Dedifferentiated amniotic fluid mesenchymal stem cell (primary cell): ENCODE results near the gene PPP1R8.
"Not testable (repeated sequence)": the region's sequence is repeated elsewhere in the genome, so short reads cannot be mapped to it uniquely, and the experiment has no call there.

ENCODE experiments used
- DNase-seq: peaks from one replicate; pipeline ENCODE4 v3.0.0-alpha.2; 2016; ENCODE audit errors: extremely low spot score

Gene PPP1R8

GRCh38 chr1:27830621-27831440 is at the start of gene PPP1R8:
Gene PPP1R8, plus strand, starts transcription at chr1:27830782. Its CDS starts 54 bp downstream, at chr1:27830836.
- DNase-seq = peak; percentile 95

GRCh38 chr1:27782950-27783349 is 47.6 kb upstream of the PPP1R8 start:
- DNase-seq = no peak

GRCh38 chr1:27784700-27785099 is 45.9 kb upstream of the PPP1R8 start:
- no peak for DNase-seq

GRCh38 chr1:27785781-27786455 is 44.7 kb upstream of the PPP1R8 start:
- DNase-seq = peak; percentile 19

- DNase-seq = peak; percentile 43
These were observed 42.7 kb upstream of the PPP1R8 start for GRCh38 chr1:27787895-27788294.

GRCh38 chr1:27789540-27790041 is 41.0 kb upstream of the PPP1R8 start:
- DNase-seq = no peak

- DNase-seq = not testable (repeated sequence)
These were observed 40.3 kb upstream of the PPP1R8 start for GRCh38 chr1:27790270-27790669.

GRCh38 chr1:27795601-27796000 is 35.0 kb upstream of the PPP1R8 start:
- no peak for DNase-seq

- no peak for DNase-seq
These were observed 25.8 kb upstream of the PPP1R8 start for GRCh38 chr1:27804791-27805190.

GRCh38 chr1:27806758-27807157 is 23.8 kb upstream of the PPP1R8 start:
- no peak for DNase-seq

- DNase-seq = no peak
These were observed 23.2 kb upstream of the PPP1R8 start for GRCh38 chr1:27807385-27807784.

- DNase-seq = not testable (repeated sequence)
These were observed 22.5 kb upstream of the PPP1R8 start for GRCh38 chr1:27808131-27808530.

- no peak for DNase-seq
These were observed 20.7 kb upstream of the PPP1R8 start for GRCh38 chr1:27809883-27810282.

GRCh38 chr1:27811741-27812500 is 18.7 kb upstream of the PPP1R8 start:
- no peak for DNase-seq

GRCh38 chr1:27816921-27817630 is 13.5 kb upstream of the PPP1R8 start:
- peak; percentile 90 for DNase-seq

- DNase-seq = no peak
These were observed 8.7 kb upstream of the PPP1R8 start for GRCh38 chr1:27821761-27822315.

- no peak for DNase-seq
These were observed 6.8 kb upstream of the PPP1R8 start for GRCh38 chr1:27823784-27824183.

- DNase-seq = no peak
These were observed 6.2 kb upstream of the PPP1R8 start for GRCh38 chr1:27824411-27824810.

- DNase-seq = not testable (repeated sequence)
These were observed 1.1 kb upstream of the PPP1R8 start for GRCh38 chr1:27829339-27829960.

GRCh38 chr1:27831568-27832410 is 1.2 kb downstream of the PPP1R8 start:
- no peak for DNase-seq
